Bronchial epithelial cell (primary cell): ENCODE results near the gene CYP27A1. TPM values are rescaled to one million over a fixed set of nuclear protein-coding genes. Genes with fewer than 3 reads are reported as not detected.

Source experiments
- DNase-seq: peaks from one replicate; pipeline ENCODE4 v3.0.0-alpha.2; 2010; ENCODE audit warnings: low read depth
- FAIRE-seq: peaks from 2 replicates; lab custom pipeline; 2011; peaks lifted over from hg19 to GRCh38; lab: Jason Lieb, UNC
- H3K27me3 ChIP-seq: 2 replicates; pipeline ENCODE4 v1.5.1; 2011; ENCODE audit warnings: low read length; ENCODE audit not compliant: control insufficient read depth, insufficient read depth
- H3K36me3 ChIP-seq: 2 replicates; pipeline ENCODE4 v1.5.1; 2011; ENCODE audit warnings: low read length; ENCODE audit not compliant: control insufficient read depth, insufficient read depth
- H3K4me3 ChIP-seq: 2 replicates; pipeline ENCODE4 v1.5.1; 2011; ENCODE audit warnings: mild to moderate bottlenecking, low read depth, low read length, control low read depth
- total RNA-seq: library from RNA; depleted of rRNA; stranded (reverse); fragments of >200 nt; gene quantifications from 2 replicates; pipeline ENCODE4 v1.2.1, GENCODE V29; 2014
- TF ChIP-seq, protein P1 (sequence below): IDR thresholded peaks from 2 replicates; pipeline ENCODE4 v1.5.1; 2011; ENCODE audit warnings: mild to moderate bottlenecking, moderate library complexity, low read length, control low read depth, inconsistent platforms; ENCODE audit not compliant: insufficient read depth, severe bottlenecking

Gene CYP27A1
- total RNA-seq, 1 donor from 2014 or later: 0.26 TPM

DNA sequence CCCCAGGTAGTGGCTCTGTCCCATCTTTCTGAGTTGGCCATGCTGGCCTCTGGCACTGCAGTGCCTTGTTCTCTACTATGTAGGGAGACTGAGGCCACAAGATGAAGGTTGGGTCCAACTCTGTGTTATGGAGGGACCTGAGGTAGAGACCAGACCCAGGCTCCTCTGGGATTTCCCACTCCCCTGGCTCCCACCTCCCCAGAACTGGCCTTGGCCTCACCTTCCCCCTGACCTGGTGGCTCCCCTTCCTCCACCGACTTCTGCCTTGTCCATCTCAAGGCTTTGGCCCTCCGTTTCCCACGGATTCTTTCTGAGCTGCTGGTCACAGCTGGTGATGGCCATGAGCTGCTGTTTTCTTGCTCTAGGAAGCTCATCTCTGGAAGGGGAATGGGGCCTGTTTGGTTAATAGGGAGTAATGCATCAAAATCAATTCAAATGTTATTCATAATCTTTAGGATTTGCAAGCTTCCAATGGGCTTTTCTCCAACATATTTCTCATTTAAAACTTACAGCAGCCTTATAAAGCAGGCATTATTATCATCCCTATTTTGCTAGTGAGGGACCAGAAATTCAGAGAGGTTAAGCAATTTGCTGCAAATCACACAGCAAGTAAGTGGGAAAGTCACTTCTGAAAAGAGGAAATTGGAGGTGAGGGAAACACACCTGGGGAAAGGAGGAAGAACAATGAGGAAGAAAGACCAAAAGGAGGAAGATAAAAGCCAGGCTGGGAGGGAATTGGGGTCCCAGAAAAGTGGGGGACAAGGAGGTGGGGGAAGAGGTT lies 48.8 kb downstream of the CYP27A1 start:
- FAIRE-seq (no peak), DNase-seq (no peak)
- TF ChIP-seq, protein P1, sequence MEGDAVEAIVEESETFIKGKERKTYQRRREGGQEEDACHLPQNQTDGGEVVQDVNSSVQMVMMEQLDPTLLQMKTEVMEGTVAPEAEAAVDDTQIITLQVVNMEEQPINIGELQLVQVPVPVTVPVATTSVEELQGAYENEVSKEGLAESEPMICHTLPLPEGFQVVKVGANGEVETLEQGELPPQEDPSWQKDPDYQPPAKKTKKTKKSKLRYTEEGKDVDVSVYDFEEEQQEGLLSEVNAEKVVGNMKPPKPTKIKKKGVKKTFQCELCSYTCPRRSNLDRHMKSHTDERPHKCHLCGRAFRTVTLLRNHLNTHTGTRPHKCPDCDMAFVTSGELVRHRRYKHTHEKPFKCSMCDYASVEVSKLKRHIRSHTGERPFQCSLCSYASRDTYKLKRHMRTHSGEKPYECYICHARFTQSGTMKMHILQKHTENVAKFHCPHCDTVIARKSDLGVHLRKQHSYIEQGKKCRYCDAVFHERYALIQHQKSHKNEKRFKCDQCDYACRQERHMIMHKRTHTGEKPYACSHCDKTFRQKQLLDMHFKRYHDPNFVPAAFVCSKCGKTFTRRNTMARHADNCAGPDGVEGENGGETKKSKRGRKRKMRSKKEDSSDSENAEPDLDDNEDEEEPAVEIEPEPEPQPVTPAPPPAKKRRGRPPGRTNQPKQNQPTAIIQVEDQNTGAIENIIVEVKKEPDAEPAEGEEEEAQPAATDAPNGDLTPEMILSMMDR: no peak
- Histone ChIP-seq H3K27me3 (peaks cover 2% of the 10 kb centered on the region), H3K36me3 (no peaks in the 10 kb centered on the region), H3K4me3 (no peak overlapping the region)

DNA sequence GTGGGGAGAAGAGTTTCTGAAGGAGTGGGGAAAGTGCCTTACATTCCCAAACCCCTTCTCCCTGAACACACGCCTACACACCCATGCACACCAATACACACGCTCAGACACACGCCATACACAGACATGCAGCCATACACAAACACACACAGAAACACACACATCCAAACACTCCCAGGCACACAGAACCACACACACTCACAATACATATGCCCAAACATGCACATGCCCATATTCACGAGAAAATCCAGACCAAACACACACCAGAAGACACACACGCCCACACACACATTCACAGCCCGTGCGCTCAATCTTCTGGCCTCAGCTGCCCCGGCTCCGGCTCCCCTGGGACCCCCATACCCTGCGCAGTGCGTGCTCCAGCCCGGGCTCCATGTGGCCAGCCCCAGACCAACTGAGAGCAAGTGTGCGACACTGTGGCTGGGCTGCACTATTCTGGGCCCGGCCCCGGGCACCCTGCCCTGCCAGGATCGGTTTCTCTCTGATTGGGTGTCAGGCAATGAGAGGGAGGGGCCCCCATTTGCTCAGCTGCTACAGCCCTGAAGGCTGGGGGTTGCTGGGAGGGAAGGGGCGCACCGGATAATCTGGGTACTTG lies 49.5 kb downstream of the CYP27A1 start, which contains the start of gene PRKAG3:
Gene PRKAG3, minus strand, starts transcription at position 426 of the 613 bp plus-strand sequence.
- no peak for DNase-seq

DNA sequence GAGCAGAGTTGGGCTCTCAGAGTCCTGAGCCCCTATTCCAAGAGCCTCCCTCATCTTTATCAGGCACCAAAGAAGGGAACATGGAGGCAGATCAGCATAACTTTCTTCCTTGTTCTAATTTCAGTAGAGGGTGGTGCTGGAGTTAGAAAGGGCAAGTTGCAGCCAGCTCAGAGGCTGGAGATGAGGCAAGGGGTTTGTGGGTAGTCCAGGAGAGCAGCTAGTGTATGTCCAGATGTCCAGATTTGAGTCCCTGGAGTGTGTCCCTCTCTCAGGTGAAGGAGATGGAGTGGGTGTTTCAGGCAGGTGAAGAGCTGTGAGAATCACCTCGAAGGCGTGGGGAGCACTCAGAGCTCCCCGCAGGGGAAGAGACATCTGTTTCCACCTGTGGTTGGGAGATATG lies 50.1 kb downstream of the CYP27A1 start:
- TF ChIP-seq, protein P1: no peak
- FAIRE-seq (peak; percentile 36), DNase-seq (no peak)
- Histone ChIP-seq H3K4me3 (no peak overlapping the region), H3K27me3 (peaks cover 2% of the 10 kb centered on the region), H3K36me3 (no peaks in the 10 kb centered on the region)

More for the DNA sequence above, 49.5 kb downstream of the CYP27A1 start, which contains the start of gene PRKAG3:
- H3K4me3 ChIP-seq: no peak within 1 kb of the TSS
- TF ChIP-seq, protein P1: no peak
- peaks cover 2% of the 10 kb centered on the region for H3K27me3 ChIP-seq
- FAIRE-seq: peak; percentile 13
- no peaks in the 10 kb centered on the region for H3K36me3 ChIP-seq

DNA sequence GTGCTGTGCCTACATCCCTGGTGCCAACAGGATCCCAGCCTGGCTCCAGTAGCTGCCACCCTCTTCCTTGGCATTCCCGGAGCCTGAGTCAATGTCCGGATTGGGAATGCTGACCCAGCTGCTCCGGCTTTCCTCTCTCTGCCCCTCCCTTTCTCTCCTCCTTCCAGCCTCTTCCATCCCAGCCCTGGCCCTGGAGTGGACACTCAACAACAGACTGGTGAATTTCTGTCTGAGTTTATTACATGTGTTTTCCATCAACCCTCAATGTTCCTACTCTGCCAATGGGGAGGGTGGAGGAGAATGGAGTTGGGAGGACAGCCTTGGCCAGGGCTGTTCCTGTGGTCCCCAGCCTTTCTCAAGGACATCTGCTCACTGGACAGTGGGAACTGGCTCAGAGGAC lies 50.6 kb downstream of the CYP27A1 start:
- Histone ChIP-seq H3K36me3 (no peaks in the 10 kb centered on the region), H3K4me3 (no peak overlapping the region), H3K27me3 (peaks cover 4% of the 10 kb centered on the region)
- FAIRE-seq (no peak), DNase-seq (peak; percentile 25)
- TF ChIP-seq, protein P1: no peak

DNA sequence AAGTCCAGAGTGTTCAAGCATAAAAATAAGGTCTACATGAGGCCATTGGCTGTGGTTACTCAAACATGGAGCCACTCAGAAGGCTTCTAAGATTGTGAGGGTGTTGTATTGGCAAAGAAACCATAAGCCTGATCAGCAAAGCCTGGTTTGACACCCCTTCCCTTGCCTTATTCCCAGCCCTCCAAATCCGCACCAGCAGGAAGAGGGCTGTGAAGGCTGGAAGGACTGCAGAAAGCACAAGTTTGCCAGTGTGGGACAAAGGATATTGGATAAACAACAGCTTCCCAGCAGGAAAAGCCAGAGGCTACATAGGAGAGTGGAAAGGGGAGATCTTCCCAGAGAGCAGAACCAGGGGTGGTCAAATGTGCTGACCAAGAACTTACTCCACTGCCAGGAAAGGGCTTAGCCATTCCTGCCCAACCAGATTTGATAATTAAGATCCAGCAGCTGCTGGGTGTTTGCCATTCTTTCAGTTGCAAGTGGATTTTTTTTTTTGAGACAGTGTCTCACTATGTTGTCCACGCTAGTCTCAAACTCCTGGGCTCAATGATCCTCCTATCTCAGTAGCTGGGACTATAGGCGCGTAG lies 51.2 kb downstream of the CYP27A1 start:
- Histone ChIP-seq H3K36me3 (no peaks in the 10 kb centered on the region), H3K27me3 (peaks cover 4% of the 10 kb centered on the region), H3K4me3 (no peak overlapping the region)
- no peak for DNase-seq
- TF ChIP-seq, protein P1: no peak
- peak; percentile 92 for FAIRE-seq
